ENCODE results near the gene PDSS2.

- TF ChIP-seq CTCF (IDR thresholded peaks at IDR 0.05; ENCODE audit: low read depth, low read length) (no peak), EZH2phosphoT487 (IDR thresholded peaks at IDR 0.05; ENCODE audit: low read depth) (no peak)
These were observed 351.6 kb downstream of the PDSS2 start for GRCh38 chr6:107107791-107108190.
